ENCODE data around the gene PPM1A. TPM values are rescaled to one million over a fixed set of nuclear protein-coding genes. Genes with fewer than 3 reads are reported as not detected.

Gene PPM1A
- total and polyA plus RNA-seq, 2 experiments from 2014 or later = 29.8 to 34.1 TPM

DNA sequence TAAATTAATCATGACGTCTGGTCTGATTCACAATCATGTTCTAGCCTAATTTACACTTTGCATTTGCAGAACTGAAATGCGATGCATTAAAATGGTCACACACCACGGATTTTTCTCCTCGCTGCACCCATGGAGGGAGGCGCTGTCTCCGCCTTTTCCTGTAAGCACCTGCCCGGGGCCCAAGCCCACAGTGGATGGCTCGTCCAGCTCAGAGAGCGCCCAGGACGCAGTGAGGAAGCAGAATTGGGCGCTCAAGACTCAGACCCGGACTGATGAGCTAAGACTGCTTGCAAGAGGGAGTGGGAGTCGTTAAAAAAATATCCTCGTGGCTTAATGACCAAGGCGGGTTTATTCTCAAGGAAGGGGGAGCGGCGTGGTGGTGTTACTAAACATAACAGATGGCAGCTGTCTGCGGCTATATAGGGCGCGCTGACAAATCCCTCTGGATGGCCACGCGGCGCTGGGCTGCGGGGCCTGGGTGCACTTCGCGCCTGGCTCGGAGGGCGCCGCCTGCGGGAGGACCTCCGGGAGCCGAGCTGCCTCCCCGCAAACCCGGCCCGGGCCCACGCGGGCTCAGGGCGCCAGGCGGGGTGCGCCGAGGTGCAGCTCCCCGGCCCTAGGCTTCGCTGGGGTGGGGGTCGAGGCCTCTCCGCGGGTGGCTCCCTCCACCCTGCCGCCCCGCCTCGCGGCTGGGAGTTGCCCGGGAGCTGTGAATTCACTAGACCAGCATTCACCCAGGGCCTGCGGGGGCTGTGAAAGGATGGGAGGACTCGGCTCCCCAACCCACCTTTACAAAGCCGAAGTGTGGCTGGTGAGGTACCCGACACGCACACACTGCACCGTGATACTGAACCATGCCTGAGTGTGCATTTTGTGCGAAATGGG lies 78.7 kb downstream of the PPM1A start:
- ATAC-seq (peak; percentile 65), DNase-seq (ENCODE audit: low spot score) (peak; percentile 69)
- peaks cover 45% of the 10 kb centered on the region for H3K4me1 Mint-ChIP-seq
- peaks cover 11% of the 10 kb centered on the region for H3K27me3 Mint-ChIP-seq (ENCODE audit: insufficient read depth, low read depth, poor library complexity)
- Histone ChIP-seq H3K27me3 (ENCODE audit: insufficient read depth) (peaks cover 5% of the 10 kb centered on the region; the same call in 1 of the 2 replicates), H3K4me2 (peak overlapping the region; percentile 80), H2AFZ (peak overlapping the region; percentile 86), H4K20me1 (replicated peaks; ENCODE audit: insufficient read depth) (no peaks in the 10 kb centered on the region), H3K36me3 (ENCODE audit: insufficient read depth) (no peaks in the 10 kb centered on the region), H3K4me3 (peak overlapping the region; percentile 54), H3K79me2 (replicated peaks; ENCODE audit: insufficient read depth) (no peaks in the 10 kb centered on the region), H3K4me1 (ENCODE audit: insufficient read depth) (peaks cover 38% of the 10 kb centered on the region), H3K27ac (ENCODE audit: low read depth) (no peak overlapping the region), H3F3A (replicated peaks; ENCODE audit: low read depth) (peaks cover 4% of the 10 kb centered on the region; the same call in 1 of the 2 replicates), H3K9me2 (ENCODE audit: insufficient read depth) (no peaks in the 10 kb centered on the region)
- TF ChIP-seq, protein P1, sequence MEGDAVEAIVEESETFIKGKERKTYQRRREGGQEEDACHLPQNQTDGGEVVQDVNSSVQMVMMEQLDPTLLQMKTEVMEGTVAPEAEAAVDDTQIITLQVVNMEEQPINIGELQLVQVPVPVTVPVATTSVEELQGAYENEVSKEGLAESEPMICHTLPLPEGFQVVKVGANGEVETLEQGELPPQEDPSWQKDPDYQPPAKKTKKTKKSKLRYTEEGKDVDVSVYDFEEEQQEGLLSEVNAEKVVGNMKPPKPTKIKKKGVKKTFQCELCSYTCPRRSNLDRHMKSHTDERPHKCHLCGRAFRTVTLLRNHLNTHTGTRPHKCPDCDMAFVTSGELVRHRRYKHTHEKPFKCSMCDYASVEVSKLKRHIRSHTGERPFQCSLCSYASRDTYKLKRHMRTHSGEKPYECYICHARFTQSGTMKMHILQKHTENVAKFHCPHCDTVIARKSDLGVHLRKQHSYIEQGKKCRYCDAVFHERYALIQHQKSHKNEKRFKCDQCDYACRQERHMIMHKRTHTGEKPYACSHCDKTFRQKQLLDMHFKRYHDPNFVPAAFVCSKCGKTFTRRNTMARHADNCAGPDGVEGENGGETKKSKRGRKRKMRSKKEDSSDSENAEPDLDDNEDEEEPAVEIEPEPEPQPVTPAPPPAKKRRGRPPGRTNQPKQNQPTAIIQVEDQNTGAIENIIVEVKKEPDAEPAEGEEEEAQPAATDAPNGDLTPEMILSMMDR (conservative IDR thresholded peaks at IDR 0.05; ENCODE audit: low read depth in 2 of 2) = peak in 1 of 2 experiments; percentile 45; a peak in 2 of 4 replicates
- TF ChIP-seq EZH2phosphoT487 (IDR thresholded peaks at IDR 0.05; ENCODE audit: unreplicated experiment) (no peak), NANOG (IDR thresholded peaks at IDR 0.05; ENCODE audit: borderline replicate concordance) (no peak), ZNF331 (CRISPR knock-in tag; IDR thresholded peaks at IDR 0.05; ENCODE audit: low read depth) (no peak), ZNF114 (CRISPR knock-in tag; IDR thresholded peaks at IDR 0.05) (0 out of 2 replicates have a peak, but pooled peaks have one; percentile 14)
- H3K4me3 Mint-ChIP-seq = peak overlapping the region; percentile 79
- no peaks in the 10 kb centered on the region for H3K9me3 Mint-ChIP-seq
- H3K27ac Mint-ChIP-seq = no peak overlapping the region; the same call in 1 of the 2 replicates
- H3K36me3 Mint-ChIP-seq (ENCODE audit: low read depth) = no peaks in the 10 kb centered on the region

DNA sequence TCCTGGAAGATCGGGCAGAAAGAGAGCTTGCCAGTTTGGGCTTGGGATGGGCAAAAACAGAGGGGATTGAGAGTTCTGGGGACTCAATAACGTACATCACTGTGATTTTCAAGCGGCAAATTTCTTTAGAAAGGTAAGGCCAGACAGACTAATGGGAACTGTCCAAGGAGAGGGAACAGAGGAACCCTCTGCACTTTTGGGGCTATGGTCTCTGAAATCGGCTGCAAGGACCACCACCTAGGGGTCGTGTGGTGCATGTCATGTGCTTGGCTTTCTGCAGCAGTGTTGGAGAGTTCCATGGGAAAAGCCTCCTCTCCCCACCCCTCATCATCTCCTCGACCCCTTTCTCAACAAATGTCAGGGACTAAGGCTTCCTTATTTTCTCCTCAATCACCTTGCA lies 79.6 kb downstream of the PPM1A start:
- Histone ChIP-seq H3K9me2 (ENCODE audit: insufficient read depth) (no peaks in the 10 kb centered on the region), H3K79me2 (replicated peaks; ENCODE audit: insufficient read depth) (no peaks in the 10 kb centered on the region), H3K27ac (ENCODE audit: low read depth) (no peak overlapping the region), H3K4me3 (0 out of 2 replicates have a peak overlapping the region, but pooled peaks have one; percentile 54), H3K27me3 (ENCODE audit: insufficient read depth) (peaks cover 5% of the 10 kb centered on the region; the same call in 1 of the 2 replicates), H2AFZ (no peak overlapping the region), H3K36me3 (ENCODE audit: insufficient read depth) (no peaks in the 10 kb centered on the region), H3K4me1 (ENCODE audit: insufficient read depth) (peaks cover 38% of the 10 kb centered on the region), H3F3A (replicated peaks; ENCODE audit: low read depth) (peaks cover 4% of the 10 kb centered on the region; the same call in 1 of the 2 replicates), H4K20me1 (replicated peaks; ENCODE audit: insufficient read depth) (no peaks in the 10 kb centered on the region), H3K4me2 (peak overlapping the region; percentile 80; the same call in 1 of the 2 replicates)
- H3K36me3 Mint-ChIP-seq (ENCODE audit: low read depth) = no peaks in the 10 kb centered on the region
- peak overlapping the region; percentile 43; the same call in 2 of the 3 replicates for H3K4me3 Mint-ChIP-seq
- no peaks in the 10 kb centered on the region for H3K9me3 Mint-ChIP-seq
- H3K4me1 Mint-ChIP-seq = peaks cover 42% of the 10 kb centered on the region
- H3K27ac Mint-ChIP-seq = no peak overlapping the region
- DNase-seq (ENCODE audit: low spot score) (peak; percentile 75), ATAC-seq (peak; percentile 65)
- H3K27me3 Mint-ChIP-seq (ENCODE audit: insufficient read depth, low read depth, poor library complexity) = peaks cover 12% of the 10 kb centered on the region
- TF ChIP-seq POLR2AphosphoS5 (IDR thresholded peaks at IDR 0.05; ENCODE audit: low read depth) = no peak
- TF ChIP-seq CREB1 (CRISPR knock-in tag; IDR thresholded peaks at IDR 0.05; ENCODE audit: low read depth) = no peak
- no peak for TF ChIP-seq ZNF114 (CRISPR knock-in tag; IDR thresholded peaks at IDR 0.05)
- TF ChIP-seq, protein P1 (conservative IDR thresholded peaks at IDR 0.05; ENCODE audit: low read depth in 2 of 2) = peak; percentile 58 to 83
- no peak for TF ChIP-seq ZNF331 (CRISPR knock-in tag; IDR thresholded peaks at IDR 0.05; ENCODE audit: low read depth)
- TF ChIP-seq, protein P2, sequence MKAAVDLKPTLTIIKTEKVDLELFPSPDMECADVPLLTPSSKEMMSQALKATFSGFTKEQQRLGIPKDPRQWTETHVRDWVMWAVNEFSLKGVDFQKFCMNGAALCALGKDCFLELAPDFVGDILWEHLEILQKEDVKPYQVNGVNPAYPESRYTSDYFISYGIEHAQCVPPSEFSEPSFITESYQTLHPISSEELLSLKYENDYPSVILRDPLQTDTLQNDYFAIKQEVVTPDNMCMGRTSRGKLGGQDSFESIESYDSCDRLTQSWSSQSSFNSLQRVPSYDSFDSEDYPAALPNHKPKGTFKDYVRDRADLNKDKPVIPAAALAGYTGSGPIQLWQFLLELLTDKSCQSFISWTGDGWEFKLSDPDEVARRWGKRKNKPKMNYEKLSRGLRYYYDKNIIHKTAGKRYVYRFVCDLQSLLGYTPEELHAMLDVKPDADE (IDR thresholded peaks at IDR 0.05) = no peak
- no peak for TF ChIP-seq EZH2phosphoT487 (IDR thresholded peaks at IDR 0.05; ENCODE audit: unreplicated experiment)

Measured in GM23338 (cell line).